Pons (tissue), 1 donor: ENCODE measurements around the gene RGS19.
"Not testable (repeated sequence)": the region's sequence is repeated elsewhere in the genome, so short reads cannot be mapped to it uniquely, and the experiment has no call there.

Experiments
- DNase-seq: peaks from one replicate; pipeline ENCODE4 v3.0.0-alpha.2; 2016; ENCODE audit warnings: low spot score

The RGS19 gene

DNA sequence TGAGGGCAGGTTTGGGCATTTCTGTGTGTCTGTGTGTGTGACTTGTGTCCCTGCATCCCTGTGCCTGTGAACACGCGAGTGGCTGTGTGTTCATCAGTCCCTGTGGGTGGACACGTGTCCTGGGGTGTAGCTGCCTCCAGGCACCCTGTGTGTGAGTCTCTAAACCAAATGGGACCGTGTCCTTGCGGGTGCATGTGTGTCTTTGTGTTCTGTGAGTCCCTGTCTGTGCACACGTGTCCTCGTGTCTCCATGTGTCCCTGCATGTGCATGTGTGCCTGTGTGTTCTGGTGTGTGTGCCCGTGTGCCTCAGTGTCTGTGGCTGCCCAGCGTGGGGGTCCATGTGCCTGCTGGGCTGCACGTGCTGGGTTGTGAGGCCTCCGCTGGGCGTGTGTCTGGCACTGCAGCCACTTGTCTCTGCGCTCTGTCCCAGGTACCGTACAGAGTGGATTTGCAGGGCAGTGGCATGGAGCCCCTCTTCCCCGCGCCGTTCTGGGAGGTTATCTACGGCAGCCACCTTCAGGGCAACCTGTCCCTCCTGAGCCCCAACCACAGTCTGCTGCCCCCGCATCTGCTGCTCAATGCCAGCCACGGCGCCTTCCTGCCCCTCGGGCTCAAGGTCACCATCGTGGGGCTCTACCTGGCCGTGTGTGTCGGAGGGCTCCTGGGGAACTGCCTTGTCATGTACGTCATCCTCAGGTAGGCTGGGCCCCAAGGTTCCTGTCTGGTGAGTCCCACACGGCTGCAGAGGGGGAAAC lies 13.1 kb upstream of the RGS19 start:
- DNase-seq = no peak

DNA sequence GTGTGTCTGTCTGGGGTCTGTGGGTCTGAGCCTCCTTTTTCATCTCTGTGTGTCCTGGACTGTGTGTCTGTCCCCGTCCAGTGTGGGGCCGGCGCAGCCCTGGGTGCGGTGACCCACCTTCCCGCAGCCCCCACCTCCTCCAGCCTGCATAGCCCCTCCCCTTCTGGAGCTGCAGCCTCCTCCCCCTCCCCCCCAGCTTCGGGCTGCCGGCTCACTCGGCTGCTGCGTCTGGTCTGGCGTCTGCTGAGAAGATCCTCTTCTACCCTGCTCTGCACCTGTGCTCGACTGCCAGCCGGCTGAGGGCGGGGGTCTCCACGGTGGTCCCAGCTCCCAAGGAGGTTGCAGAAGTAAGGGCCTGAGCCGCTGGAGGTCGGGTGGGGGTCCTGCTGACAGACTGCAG lies 12.5 kb upstream of the RGS19 start:
- no peak for DNase-seq

DNA sequence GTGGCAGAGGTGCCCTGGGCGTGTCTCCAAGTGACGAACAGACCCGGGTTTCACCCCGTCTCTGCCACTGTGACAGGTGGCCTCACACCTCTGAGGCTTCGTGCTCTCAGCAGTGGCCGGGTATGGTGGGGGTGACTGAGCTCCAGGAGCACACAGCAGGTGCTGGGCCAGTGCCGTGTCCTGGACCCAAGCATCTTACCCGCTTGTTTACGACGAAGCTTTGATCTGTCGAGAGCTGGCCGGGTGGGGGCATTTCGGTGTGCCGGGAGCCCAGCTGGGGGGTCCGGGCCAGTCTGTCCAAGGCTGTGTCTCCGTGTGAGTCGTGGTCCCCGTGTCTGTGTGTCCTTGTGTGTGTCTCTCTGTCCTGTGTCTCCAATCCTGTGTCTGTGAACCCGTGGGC lies 12.0 kb upstream of the RGS19 start:
- no peak for DNase-seq

DNA sequence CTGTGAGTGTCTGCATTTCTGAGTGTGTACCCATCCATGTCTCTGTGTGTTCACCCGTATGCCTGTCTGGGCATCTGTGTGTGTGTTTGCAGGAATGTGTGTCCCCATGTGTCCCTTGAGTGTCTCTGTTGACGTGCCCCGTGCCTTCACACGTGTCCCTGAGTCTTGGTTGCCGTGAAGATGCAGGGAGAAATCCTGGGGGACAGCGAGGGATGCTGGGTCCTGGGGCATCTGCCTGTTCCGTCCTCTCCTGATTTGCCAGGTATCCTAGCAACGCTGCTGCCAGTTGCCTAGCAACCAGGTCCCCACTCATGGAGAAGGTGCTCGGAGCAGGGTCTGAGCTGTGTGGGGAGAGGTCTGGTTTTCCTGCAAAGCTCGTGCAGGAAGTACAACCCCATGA lies 10.8 kb upstream of the RGS19 start:
- DNase-seq = no peak

DNA sequence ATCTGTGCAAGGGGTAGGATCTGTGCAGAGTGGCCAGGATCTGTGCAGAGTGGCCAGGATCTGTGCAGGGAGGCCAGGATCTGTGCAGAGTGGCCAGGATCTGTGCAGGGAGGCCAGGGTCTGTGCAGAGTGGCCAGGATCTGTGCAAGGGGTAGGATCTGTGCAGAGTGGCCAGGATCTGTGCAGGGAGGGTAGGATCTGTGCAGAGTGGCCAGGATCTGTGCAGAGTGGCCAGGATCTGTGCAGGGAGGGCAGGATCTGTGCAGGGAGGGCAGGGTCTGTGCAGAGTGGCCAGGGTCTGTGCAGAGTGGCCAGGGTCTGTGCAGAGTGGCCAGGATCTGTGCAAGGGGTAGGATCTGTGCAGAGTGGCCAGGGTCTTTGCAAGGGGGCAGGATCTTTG lies 9.3 kb upstream of the RGS19 start:
- DNase-seq = not testable (repeated sequence)

DNA sequence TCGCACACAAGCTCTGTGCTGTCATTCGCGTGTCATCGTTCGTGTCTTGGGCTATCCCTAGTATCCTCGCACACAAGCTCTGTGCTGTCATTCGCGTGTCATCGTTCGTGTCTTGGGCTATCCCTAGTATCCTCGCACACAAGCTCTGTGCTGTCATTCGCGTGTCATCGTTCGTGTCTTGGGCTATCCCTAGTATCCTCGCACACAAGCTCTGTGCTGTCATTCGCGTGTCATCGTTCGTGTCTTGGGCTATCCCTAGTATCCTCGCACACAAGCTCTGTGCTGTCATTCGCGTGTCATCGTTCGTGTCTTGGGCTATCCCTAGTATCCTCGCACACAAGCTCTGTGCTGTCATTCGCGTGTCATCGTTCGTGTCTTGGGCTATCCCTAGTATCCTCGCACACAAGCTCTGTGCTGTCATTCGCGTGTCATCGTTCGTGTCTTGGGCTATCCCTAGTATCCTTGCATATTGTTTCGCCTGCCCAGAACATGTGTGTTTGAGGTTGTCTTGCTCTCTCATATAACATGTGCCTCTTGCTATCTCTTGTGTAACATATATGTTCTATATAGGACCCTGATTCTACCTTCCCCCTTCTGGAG lies 8.0 kb upstream of the RGS19 start:
- DNase-seq = not testable (repeated sequence)

GRCh38 chr20:64086801-64087200 lies 7.5 kb upstream of the RGS19 start:
- DNase-seq = no peak

GRCh38 chr20:64084685-64085152 lies 5.4 kb upstream of the RGS19 start:
- DNase-seq = no peak

DNA sequence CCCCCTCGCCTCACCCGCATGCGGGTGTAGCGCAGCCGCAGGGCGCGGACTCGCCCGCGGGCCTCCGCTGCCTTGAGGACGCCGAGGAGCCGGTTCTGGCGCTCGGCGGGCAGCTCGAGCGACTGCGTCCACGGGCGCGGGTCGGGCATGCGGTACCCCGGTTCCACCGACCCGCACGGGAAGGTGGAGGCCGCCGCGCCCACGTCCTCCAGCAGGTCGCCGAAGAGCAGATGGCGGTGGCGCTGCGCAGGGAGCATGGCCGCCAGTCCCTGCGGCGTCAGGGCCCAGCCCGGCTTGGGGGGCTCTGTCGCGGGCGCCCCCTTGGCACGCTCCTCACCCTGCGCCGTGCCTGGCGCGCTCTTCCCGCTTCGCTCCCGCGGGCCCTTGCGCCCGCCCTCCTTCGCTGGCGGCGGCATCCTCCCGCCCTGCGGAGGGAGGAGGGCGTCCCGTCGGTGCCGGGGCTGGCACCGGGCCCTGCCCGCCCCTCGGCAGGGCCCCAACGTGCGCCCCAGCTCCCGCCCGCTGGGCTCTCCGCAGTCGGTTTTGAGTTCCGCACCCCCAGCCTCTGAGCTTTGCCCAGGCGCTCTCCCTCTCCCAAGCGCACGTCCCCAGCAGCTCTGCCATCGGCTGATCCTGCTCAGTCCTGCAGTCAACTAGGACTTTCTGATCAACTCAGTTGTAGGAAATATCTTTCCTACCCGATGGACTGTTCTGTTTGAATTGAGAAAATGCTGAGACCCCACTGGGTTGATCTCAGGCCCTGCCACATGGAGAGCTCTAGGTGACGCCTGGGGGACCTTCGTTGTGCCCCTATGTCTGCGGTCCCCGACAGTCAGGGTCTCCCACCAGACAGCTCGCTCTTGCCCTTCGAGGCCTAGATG lies 4.7 kb upstream of the RGS19 start, which contains the start of gene LKAAEAR1:
Gene LKAAEAR1, minus strand, starts transcription at position 595 of the 881 bp plus-strand sequence. Its CDS starts 179 bp downstream, at position 416.
- no peak for DNase-seq

DNA sequence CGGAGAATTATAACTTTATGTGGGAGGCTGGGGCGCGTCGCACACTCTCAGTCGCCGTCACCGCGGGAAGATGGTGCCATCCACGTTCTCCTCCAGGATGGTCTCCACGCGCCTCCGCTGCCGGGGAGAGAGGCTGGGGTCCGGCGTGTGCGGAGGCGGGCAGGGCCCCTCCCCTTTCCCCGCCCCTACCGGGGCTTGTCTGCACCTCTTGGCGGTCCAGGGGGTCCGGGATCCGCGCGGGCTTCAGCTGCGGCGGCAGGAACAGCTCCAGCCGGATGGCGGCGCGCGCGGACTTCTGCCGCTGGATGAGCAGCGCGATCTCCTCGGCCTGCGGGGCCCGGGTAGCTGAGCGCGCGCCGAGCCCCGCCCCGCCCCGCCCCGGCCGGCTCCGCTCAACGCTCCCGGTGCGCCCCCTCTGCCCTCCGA lies 4.1 kb upstream of the RGS19 start:
- no peak for DNase-seq

DNA sequence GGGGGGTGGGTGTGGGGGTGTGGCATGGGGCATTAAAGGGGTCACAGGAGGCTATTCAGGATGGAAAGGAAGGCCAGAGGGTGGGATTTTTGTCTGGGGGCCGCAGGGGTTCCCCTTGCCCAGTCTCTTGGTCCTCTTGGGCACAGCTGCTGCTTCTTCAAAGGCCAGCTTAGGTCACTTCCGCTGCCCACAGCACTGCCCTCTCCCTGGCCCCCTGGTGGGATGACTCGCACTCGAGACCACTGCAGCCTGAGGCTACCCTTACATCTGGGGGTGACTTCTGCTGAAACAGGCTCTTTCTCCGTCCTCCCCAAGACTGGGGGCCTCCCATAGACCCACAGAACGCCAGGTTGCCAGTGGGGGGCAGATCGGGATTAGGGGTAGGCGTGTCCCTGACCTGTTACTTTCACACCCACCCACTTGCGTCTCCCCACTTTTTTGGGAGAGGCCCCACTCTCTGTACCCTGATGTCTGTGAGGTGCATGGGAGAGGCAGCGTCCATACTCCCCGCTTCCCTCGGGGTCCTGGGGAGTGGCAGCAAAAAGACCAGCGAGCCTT lies 3.6 kb upstream of the RGS19 start:
- no peak for DNase-seq

DNA sequence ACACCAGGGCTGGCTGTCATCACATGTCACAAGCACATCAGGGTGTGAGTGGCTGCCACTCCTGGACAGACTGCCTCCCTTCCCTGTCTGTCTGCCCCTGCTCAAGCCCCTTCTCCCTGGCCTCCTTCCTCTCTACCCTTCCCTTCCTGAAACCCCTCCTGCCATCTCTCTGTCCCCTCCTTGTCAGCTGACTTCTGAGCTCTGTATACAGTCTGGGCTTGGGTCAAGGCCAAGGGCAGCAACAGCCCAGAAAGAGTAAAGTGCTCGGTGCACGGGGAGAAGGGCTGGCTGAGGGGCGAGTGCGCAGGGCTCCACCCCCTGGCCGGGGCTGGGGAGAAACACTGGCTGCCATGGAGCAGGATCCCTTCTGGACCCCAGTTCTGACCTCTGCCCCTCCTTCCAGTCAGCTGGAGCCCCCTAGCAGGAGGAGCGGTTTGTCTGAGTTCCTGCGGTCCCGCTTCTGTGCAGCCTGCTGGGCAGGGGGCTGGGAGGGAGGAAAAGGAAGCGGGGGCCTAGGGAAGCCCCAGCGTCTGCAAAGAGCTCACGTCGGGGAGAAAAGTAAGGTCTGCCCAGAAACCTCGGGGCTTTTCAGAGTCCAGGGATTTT lies 2.9 kb upstream of the RGS19 start:
- DNase-seq = no peak

DNA sequence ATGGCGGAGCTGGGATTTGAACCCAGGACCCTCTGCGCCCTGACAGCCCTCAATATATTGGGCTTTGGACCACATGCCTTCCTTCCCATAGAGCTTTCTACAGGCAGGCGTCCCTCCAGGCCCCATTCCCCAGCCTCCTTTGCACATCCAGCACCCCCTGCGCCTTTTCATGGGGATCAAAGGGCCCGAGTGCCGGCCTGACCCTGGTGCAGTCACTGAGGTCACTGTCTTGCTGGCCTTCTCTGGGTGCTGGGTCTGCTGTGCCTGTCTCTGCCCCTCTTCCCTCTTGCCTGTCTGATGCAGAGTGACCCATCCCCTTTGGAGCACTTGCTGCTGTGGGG lies 2.3 kb upstream of the RGS19 start:
- no peak for DNase-seq

GRCh38 chr20:64080813-64081623 lies 1.7 kb upstream of the RGS19 start:
- DNase-seq = no peak

GRCh38 chr20:64080013-64080812 lies 895 bp upstream of the RGS19 start, which contains the start of gene OPRL1:
Gene OPRL1, plus strand, starts transcription at chr20:64080082. Its CDS starts 12,639 bp downstream, at chr20:64092721.
- no peak for DNase-seq

DNA sequence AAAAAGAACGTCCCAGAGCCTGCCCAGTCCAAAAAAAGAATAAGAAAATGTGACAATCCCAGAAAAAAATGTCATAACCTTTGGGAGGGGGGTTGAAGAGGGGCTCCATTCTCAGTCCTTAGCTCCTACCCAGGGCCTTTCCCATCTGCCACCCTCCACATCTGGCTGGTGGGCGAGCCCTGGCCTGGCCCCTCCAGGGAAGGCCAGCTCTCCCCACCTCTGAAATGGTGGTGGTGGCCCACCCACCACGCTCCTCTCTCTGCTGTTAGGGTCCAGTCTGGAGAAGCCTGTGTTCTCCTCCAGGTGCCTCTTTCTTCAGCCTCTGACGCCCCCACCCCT lies 415 bp downstream of the RGS19 start:
- no peak for DNase-seq

DNA sequence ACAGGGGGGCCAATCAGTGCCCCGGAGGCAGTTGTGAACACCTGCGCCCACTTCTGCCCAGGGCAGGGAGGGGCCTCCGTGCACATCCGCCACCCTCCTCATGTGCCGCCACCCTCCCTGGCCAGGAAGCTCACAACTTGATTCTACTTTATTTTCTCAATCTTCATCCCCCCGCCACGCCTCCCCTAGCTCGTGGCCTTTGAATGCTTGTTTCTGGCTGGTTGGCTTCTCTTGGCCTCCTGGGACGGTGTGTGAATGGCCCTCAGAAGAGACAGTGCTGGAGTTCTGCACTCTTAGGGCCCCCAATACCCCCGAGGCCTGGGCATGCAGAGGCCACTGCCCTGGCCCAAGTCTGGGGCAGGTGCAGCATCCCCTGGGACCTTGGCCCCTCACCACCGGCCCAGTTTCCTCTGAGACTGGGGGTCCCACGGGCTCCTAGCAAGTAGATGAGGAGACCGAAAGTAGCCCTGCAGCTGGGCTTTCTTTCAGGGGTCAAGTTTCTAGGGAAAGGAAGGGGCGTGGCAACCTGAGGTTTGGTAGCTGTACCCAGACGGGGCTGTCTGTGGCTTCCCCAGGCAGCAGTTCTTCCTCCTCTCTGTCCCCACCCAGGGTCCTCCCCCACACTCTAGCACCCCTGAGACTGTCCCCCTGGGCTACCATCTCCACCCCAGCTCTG lies 1.3 kb downstream of the RGS19 start:
- DNase-seq = no peak

GRCh38 chr20:64077541-64077875 lies 1.8 kb downstream of the RGS19 start:
- no peak for DNase-seq

- peak; percentile 52 for DNase-seq
Observed at GRCh38 chr20:64077094-64077493, 2.2 kb downstream of the RGS19 start.
